Heart right ventricle (tissue), 16 donors: ENCODE measurements around the gene UNKL. TPM values are rescaled to one million over a fixed set of nuclear protein-coding genes. Genes with fewer than 3 reads are reported as not detected.

Experiments used
- ATAC-seq, 8 donors: fragments of 200-7000 bp; cut with Tn5 transposase; one replicate each; pipeline ENCODE4 v1.9.1; 2020; ENCODE audit warnings: mild to moderate bottlenecking in 8 of 8, moderate library complexity in 8 of 8, moderate number of reproducible peaks in 1 of 8
- DNase-seq, 2 donors: peaks; one replicate each; pipeline ENCODE4 v3.0.0-alpha.2; 2020
- H3K27ac ChIP-seq, 10 donors: fragments of 200-600 bp; sonication (generic) in 2 of 10; one replicate each; pipeline versions ENCODE4 v1.5.0 to v1.8.0; 2020 to 2022; ENCODE audit warnings: mild to moderate bottlenecking in 3 of 10
- H3K27me3 ChIP-seq, 7 donors: fragments of 200-600 bp; one replicate each; pipeline ENCODE4 v1.8.0; 2021 to 2022; ENCODE audit warnings: mild to moderate bottlenecking in 2 of 7
- H3K36me3 ChIP-seq, 9 donors: fragments of 200-600 bp; sonication (generic) in 1 of 9; one replicate each; pipeline versions ENCODE4 v1.5.0 to v1.8.0; 2020 to 2022; ENCODE audit warnings: mild to moderate bottlenecking in 2 of 9
- H3K4me1 ChIP-seq, 9 donors: fragments of 200-600 bp; sonication (generic) in 1 of 9; one replicate each; pipeline versions ENCODE4 v1.5.0 to v1.8.0; 2020 to 2022; ENCODE audit warnings: mild to moderate bottlenecking in 4 of 9
- H3K4me3 ChIP-seq, 10 donors: fragments of 200-600 bp; sonication (generic) in 2 of 10; one replicate each; pipeline versions ENCODE4 v1.5.0 to v1.8.0; 2020 to 2022; ENCODE audit warnings: mild to moderate bottlenecking in 7 of 10, moderate library complexity in 2 of 10
- H3K9me3 ChIP-seq, 11 donors: fragments of 200-600 bp in 10 of 11; sonication (generic) in 2 of 11; one replicate each; pipeline versions ENCODE4 v1.5.0 to v1.8.0; 2013 to 2022; ENCODE audit warnings: mild to moderate bottlenecking in 2 of 11, control low read depth in 1 of 11, moderate library complexity in 1 of 11
- WGBS, 2 donors: extraction: QIAGEN DNeasy Blood & Tissue Kit; methylation state at CpG; one replicate each; pipeline ENCODE4 v1.1.7; 2013; ENCODE audit warnings: inconsistent platforms in 1 of 2; 5-methylcytosine and 5-hydroxymethylcytosine counted together
- intact Hi-C, 10 donors: fragments of 100-400 bp; cut with DNase I; formaldehyde crosslinking; loops; one replicate each; pipeline versions ENCODE4 v1.11.1 to v1.14.2; 2022
- polyA plus RNA-seq, 2 donors: library from polyadenylated mRNA; stranded (reverse); fragments of 200-250 nt; gene quantifications; one replicate each; pipeline ENCODE4 v1.2.3, GENCODE V29; 2013
- total RNA-seq, 10 donors: library from RNA; stranded (reverse); fragmentation: NEBNext Ultra II Directional in 3 of 10; extraction: Animal tissue kit (Norgen Biotek cat#: 25700) in 3 of 10; gene quantifications; one replicate each; pipeline versions ENCODE4 v1.2.1 to v1.2.4, GENCODE V29; 2021 to 2023
- TF ChIP-seq, protein P1 (sequence below), 9 donors: fragments of 200-600 bp; sonication (generic) in 2 of 9; IDR thresholded peaks; one replicate each; pipeline versions ENCODE4 v1.5.0 to v1.8.0; 2021 to 2022; ENCODE audit warnings: antibody characterized with exemption in 9 of 9, mild to moderate bottlenecking in 5 of 9, moderate library complexity in 1 of 9
- donor health status: Arrhythmogenic right ventricular cardiomyopathy.
- donor health status: ischemic (EF 13 %, LVEDD 7.1; RV severe dilation, severe dysfunction).
- donor health status: healthy with polysubstance abuse.
- donor health status: DM: no; HTN: yes; CAD: no.
- donor health status: DM: no; HTN: no; CAD: no.
- donor health status: ischemic (EF 25% LVEDD 6.9; RV normal size, moderate dysfunction).
- donor health status: ischemic (EF 25% LVEDD 5.7; RV mildly dilated, moderate dysfunction).
- donor health status: healthy.
- donor health status: DM: yes; HTN: yes; CAD: no.
- donor health status: Ischemic cardiomyopathy.
- donor health status: ischemic (EF 35%, LVEDD 5.7; RV mildly dilated, moderate dysfunction).
- donor health status: nonischemic (EF 11% LVEDD 7.7; RV severe dilation, severe dysfunction).
- donor health status: DM: yes; HTN: yes; CAD: no.
- donor health status: PGD.
- donor health status: ischemic (EF 29% LVEDD 5.4; RV normal size, mild dysfunction).
- donor health status: nonischemic (EF 23%, LVEDD 6.1; RV moderate dilation, normal function).

The UNKL gene
- total and polyA plus RNA-seq, 12 donors, result 3.3 to 20.4 (median 11.4) TPM

DNA sequence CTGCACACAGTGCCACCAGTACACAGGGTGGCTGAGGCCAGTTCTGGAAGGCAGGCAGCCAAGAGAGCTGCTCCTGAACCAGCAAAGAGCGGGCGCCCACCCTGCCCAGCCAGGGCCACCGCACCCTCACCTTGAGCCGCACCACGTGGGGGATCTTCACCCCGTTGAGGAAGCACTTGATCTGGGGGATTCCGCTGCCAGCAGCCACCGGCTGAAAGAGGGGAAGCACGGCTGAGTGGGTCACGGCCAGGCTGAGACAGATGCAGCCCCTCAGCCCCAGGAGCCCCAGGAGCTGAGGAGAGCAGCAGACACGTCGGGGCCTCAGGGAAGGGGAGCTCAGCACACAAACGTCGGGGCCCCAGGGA lies 44.5 kb upstream of the UNKL start:
- TF ChIP-seq, protein P1, sequence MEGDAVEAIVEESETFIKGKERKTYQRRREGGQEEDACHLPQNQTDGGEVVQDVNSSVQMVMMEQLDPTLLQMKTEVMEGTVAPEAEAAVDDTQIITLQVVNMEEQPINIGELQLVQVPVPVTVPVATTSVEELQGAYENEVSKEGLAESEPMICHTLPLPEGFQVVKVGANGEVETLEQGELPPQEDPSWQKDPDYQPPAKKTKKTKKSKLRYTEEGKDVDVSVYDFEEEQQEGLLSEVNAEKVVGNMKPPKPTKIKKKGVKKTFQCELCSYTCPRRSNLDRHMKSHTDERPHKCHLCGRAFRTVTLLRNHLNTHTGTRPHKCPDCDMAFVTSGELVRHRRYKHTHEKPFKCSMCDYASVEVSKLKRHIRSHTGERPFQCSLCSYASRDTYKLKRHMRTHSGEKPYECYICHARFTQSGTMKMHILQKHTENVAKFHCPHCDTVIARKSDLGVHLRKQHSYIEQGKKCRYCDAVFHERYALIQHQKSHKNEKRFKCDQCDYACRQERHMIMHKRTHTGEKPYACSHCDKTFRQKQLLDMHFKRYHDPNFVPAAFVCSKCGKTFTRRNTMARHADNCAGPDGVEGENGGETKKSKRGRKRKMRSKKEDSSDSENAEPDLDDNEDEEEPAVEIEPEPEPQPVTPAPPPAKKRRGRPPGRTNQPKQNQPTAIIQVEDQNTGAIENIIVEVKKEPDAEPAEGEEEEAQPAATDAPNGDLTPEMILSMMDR (IDR thresholded peaks at IDR 0.05), result no peak
- WGBS, 2 donors, result 81 to 83% methylated on average over 14 of the region's 14 CpGs
- Histone ChIP-seq H3K27ac (no peak overlapping the region), H3K9me3 (no peaks in the 10 kb centered on the region), H3K4me1 (no peaks in the 10 kb centered on the region), H3K36me3 (peaks cover 0 to 85% (median 49%) of the 10 kb centered on the region in 9 donors), H3K27me3 (no peaks in the 10 kb centered on the region), H3K4me3 (no peak overlapping the region)
- DNase-seq, result peak in 1 of 2 donors; percentile 9
- ATAC-seq, result no peak
- intact Hi-C loops, result no loop called here

DNA sequence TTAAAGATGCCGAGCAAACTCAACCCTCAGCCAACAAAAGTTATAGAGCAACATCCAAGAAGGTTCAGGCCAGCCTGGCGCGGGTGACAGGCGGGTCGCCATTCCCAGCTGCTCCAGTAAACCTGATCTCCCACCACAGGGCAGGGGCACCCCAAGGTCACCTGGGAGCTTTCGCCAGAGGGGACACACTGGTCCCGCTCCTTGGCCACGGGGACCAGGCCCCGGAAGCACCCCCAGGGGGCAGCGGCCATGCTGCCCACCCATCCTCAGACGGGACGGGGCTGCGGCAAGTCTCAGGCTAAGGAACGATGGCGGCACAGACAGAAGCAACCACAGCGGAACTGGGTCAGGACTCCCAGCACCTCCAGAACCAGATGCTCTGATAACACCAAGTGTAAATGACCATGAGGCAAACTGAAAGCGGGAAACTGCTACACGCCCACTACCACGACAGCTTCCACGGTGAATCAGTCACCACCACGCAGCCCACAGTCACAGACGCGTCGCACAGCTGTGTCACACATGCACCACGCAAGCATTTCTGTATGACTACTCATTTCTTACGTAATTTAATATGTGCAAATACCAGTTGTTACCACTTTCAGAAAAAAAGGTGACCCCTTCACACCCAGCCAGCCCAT lies 44.0 kb upstream of the UNKL start:
- DNase-seq, result no peak
- ATAC-seq, result no peak
- Histone ChIP-seq H3K9me3 (no peaks in the 10 kb centered on the region), H3K27ac (no peak overlapping the region), H3K4me3 (no peak overlapping the region), H3K27me3 (no peaks in the 10 kb centered on the region), H3K4me1 (no peaks in the 10 kb centered on the region), H3K36me3 (peaks cover 0 to 85% (median 54%) of the 10 kb centered on the region in 9 donors)
- WGBS, 2 donors, result 93 to 96% methylated on average over 26 of the region's 26 CpGs
- intact Hi-C loops, result no loop called here
- TF ChIP-seq, protein P1 (IDR thresholded peaks at IDR 0.05), result no peak

DNA sequence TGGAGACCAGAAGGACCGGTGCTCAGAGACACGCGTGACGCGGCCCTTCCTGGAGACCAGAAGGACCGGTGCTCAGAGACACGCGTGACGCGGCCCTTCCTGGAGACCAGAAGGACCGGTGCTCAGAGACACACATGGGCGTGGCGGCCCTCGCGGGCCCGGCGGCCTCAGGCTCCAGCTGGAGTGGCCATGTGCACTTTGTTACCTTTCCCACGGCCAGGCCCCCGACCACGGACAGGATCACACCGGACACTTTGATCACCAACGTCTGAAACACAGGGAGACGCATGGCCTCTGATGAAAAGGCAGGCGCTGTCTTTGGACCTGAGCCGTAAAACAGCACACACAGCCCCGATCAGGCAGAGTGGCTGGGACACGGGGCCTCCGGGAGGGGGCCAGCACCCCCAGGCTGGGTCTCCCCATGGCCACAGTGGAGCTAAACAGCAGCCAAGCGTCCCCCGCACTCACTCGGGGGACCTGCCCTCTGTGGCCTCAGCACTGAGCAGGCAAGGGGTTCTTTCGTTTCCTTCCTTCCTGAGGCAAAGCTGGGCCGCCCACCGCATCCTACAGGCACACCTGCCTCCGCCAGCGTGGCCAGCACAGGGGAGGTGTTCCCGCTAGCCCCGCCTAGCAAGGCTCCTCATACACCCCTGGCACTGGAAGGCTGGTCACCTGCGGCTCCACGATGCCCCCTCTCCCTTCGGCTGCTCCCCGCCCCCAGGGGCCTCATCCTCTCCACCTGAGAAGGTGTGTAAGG lies 43.2 kb upstream of the UNKL start:
- Histone ChIP-seq H3K27me3 (no peaks in the 10 kb centered on the region), H3K4me3 (no peak overlapping the region), H3K27ac (no peak overlapping the region), H3K4me1 (no peaks in the 10 kb centered on the region), H3K36me3 (peaks cover 0 to 85% (median 62%) of the 10 kb centered on the region in 9 donors), H3K9me3 (no peaks in the 10 kb centered on the region)
- ATAC-seq (peak in 1 of 8 donors; percentile 10), DNase-seq (peak in 1 of 2 donors; percentile 8)
- WGBS, 2 donors, result 90 to 91% methylated on average over 42 of the region's 42 CpGs
- TF ChIP-seq, protein P1 (IDR thresholded peaks at IDR 0.05), result no peak
- intact Hi-C loops, result no loop called here

DNA sequence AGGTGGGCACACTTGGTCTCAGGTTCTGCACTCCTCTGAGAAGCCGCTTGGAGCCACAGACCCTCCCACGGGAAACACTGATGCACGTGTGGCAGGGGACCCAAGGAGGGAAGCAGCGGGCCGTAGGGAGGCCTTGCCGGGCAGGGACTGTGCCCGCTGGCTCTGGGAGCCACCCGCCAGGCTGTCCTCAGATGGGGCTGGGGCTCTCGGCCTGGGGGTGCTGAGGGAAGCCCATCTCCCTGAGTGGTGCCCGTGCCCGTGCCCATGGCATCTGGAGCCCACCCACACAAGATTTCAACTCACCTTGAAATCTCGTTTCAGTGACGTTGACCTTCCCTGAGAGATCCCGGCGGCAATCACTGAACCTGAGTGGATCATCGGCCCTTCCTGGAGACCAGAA lies 42.4 kb upstream of the UNKL start:
- Histone ChIP-seq H3K4me3 (no peak overlapping the region), H3K36me3 (peaks cover 0 to 91% (median 69%) of the 10 kb centered on the region in 9 donors), H3K27ac (no peak overlapping the region), H3K4me1 (no peaks in the 10 kb centered on the region), H3K9me3 (no peaks in the 10 kb centered on the region), H3K27me3 (no peaks in the 10 kb centered on the region)
- intact Hi-C loops, result no loop called here
- TF ChIP-seq, protein P1 (IDR thresholded peaks at IDR 0.05), result no peak
- WGBS, 2 donors, result 90 to 92% methylated on average over 16 of the region's 16 CpGs
- no peak for ATAC-seq
- no peak for DNase-seq
